ENCODE data around the gene RPAP2.
"Not testable (repeated sequence)": the region's sequence is repeated elsewhere in the genome, so short reads cannot be mapped to it uniquely, and the experiment has no call there.

- TF ChIP-seq POLR2A (IDR thresholded peaks at IDR 0.05; ENCODE audit: low read depth, low read length); SPI1 (IDR thresholded peaks at IDR 0.05; ENCODE audit: low read depth, low read length); POLR2AphosphoS5 (IDR thresholded peaks at IDR 0.05; ENCODE audit: low read depth, low read length); TAF1 (IDR thresholded peaks at IDR 0.05; ENCODE audit: low read depth, low read length); PAX5 (IDR thresholded peaks at IDR 0.05; ENCODE audit: insufficient read depth, low read length, severe bottlenecking): not testable (repeated sequence)
These were observed 17.4 kb upstream of the RPAP2 start for GRCh38 chr1:92281411-92281810.

Measured in GM12891 (cell line).